Esophagus squamous epithelium (tissue), 4 donors: ENCODE results near the gene RBM33.

Experiments used
- CTCF ChIP-seq, 6 experiments: fragments of 450-650 bp in 4 of 6; fragments of 200-600 bp in 2 of 6; sonication (generic) in 2 of 6; IDR thresholded peaks; one replicate each; pipeline ENCODE4 v1.5.1; 2016 to 2019; ENCODE audit warnings: antibody characterized with exemption in 6 of 6, mild to moderate bottlenecking in 4 of 6, moderate library complexity in 4 of 6
- POLR2A ChIP-seq, 4 donors: fragments of 450-650 bp; IDR thresholded peaks; one replicate each; pipeline ENCODE4 v1.6.1; 2017; ENCODE audit warnings: antibody characterized with exemption in 4 of 4, mild to moderate bottlenecking in 4 of 4, moderate library complexity in 3 of 4

GRCh38 chr7:155738652-155739537 is 94.4 kb downstream of the RBM33 start:
- TF ChIP-seq POLR2A (IDR thresholded peaks at IDR 0.05) (no peak), CTCF (IDR thresholded peaks at IDR 0.05) (peak; percentile 15 to 66 (median 52))
